ENCODE data around the gene PUS10.

GRCh38 chr2:60939622-60940021 is 78.4 kb downstream of the PUS10 start:
- TF ChIP-seq CTCF (IDR thresholded peaks at IDR 0.05), result no peak
- TF ChIP-seq POLR2AphosphoS5 (IDR thresholded peaks at IDR 0.05; ENCODE audit: low read depth, low read length), result no peak
- TF ChIP-seq REST (IDR thresholded peaks at IDR 0.05; ENCODE audit: insufficient read depth in 1 of 2, low read depth in 2 of 2, low read length in 1 of 2), result no peak
